ENCODE measurements around the gene ETDB. TPM values are rescaled to one million over a fixed set of nuclear protein-coding genes. Genes with fewer than 3 reads are reported as not detected.

ETDB gene
- total RNA-seq, 1 experiment from 2014 or later = not detected

Other genes with a start within 250 kb of the ETDB start
- gene MOSPD1, start 205.3 kb downstream of the ETDB start, total RNA-seq (2014; rRNA removed) = 27.9 and 31.5 TPM in 2 replicates
- 6.4 and 7.4 TPM in 2 replicates for gene SMIM10, start 129.5 kb downstream of the ETDB start, total RNA-seq (2014; rRNA removed)
- 12.4 and 19.0 TPM in 2 replicates for gene RTL8B, start 98.0 kb downstream of the ETDB start, total RNA-seq (2014; rRNA removed)
- gene RTL8C, start 88.2 kb downstream of the ETDB start, total RNA-seq (2014; rRNA removed) = 117 and 129 TPM in 2 replicates
- 18.0 and 25.1 TPM in 2 replicates for gene RTL8A, start 68.4 kb downstream of the ETDB start, total RNA-seq (2014; rRNA removed)
- 0.17 and 0.51 TPM in 2 replicates for gene SMIM10L2B, start 21.8 kb downstream of the ETDB start, total RNA-seq (2014; rRNA removed)
- not detected in 2 replicates for gene CT55, start 50.9 kb upstream of the ETDB start, total RNA-seq (2014; rRNA removed)
- gene ETDA, start 131.5 kb upstream of the ETDB start, total RNA-seq (2014; rRNA removed) = not detected in 2 replicates
- gene ETDC, start 189.0 kb upstream of the ETDB start, total RNA-seq (2014; rRNA removed) = not detected in 2 replicates
- gene ZNF75D, start 223.6 kb upstream of the ETDB start, total RNA-seq (2014; rRNA removed) = 3.2 and 4.5 TPM in 2 replicates
- 9.4 and 11.0 TPM in 2 replicates for gene ZNF449, start 224.3 kb upstream of the ETDB start, total RNA-seq (2014; rRNA removed)